ENCODE results near the gene ZGPAT. TPM values are rescaled to one million over a fixed set of nuclear protein-coding genes. Genes with fewer than 3 reads are reported as not detected.

Gene ZGPAT
- total RNA-seq, 1 experiment from 2014 or later: 27.6 TPM

DNA sequence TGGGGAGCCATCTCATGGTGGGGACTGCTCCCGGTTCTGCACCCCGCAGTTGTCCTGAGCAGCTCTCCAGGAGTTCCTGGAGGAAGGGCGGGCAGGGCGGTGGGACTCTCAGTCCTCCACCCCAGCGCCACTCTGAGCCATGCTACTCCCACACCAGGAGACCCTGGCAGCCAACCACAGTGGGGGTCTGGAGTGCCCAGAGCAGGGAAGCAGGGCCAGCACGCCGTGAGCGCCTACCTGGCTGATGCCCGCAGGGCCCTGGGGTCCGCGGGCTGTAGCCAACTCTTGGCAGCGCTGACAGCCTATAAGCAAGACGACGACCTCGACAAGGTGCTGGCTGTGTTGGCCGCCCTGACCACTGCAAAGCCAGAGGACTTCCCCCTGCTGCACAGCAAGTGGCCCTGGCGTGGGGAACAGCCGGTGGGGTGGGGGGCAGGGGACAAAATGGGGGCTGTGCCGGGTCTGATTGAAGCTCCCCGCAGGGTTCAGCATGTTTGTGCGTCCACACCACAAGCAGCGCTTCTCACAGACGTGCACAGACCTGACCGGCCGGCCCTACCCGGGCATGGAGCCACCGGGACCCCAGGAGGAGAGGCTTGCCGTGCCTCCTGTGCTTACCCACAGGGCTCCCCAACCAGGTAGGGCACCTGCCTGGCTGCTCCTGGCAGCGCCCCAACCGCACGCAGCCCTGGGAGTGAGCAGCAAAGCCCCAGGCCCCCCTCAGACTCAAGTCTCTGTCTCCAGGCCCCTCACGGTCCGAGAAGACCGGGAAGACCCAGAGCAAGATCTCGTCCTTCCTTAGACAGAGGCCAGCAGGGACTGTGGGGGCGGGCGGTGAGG lies 13.0 kb upstream of the ZGPAT start:
- no peak overlapping the region for H3K56ac ChIP-seq (ENCODE audit: insufficient read length, low read depth, low read length)
- no peak overlapping the region for H2AFZ ChIP-seq (ENCODE audit: low read length)
- H3K4ac ChIP-seq (ENCODE audit: low read depth, low read length): no peak overlapping the region
- H2BK15ac ChIP-seq (ENCODE audit: low read depth, low read length): no peak overlapping the region
- no peak overlapping the region for H3K14ac ChIP-seq (ENCODE audit: insufficient read depth, low read length)
- no peak overlapping the region for H2BK120ac ChIP-seq (ENCODE audit: low read depth, low read length, poor library complexity, severe bottlenecking)
- Mint-ChIP-seq H3K36me3 (ENCODE audit: insufficient read depth in 1 of 3, low read depth in 3 of 3) (peaks cover 14 to 20% (median 17%) of the 10 kb centered on the region in 3 experiments; a peak in 6 of 7 replicates), H3K4me1 (peaks cover 2 to 10% of the 10 kb centered on the region in 2 experiments), H3K27me3 (ENCODE audit: low read depth) (peaks cover 6% of the 10 kb centered on the region), H3K4me3 (no peak overlapping the region), H3K27ac (no peak overlapping the region), H3K9me3 (peaks cover 3 to 5% of the 10 kb centered on the region in 2 experiments; a peak in 3 of 5 replicates)
- no peak for DNase-seq
- H3K23me2 ChIP-seq (ENCODE audit: insufficient read length, low read depth, low read length, poor library complexity, severe bottlenecking): peaks cover 4% of the 10 kb centered on the region
- H3K27ac ChIP-seq (ENCODE audit: insufficient read length, low read depth, low read length): no peak overlapping the region
- no peaks in the 10 kb centered on the region for H3K79me1 ChIP-seq (ENCODE audit: insufficient read depth, low read depth, low read length, poor library complexity, severe bottlenecking)
- H4K8ac ChIP-seq (replicated peaks; ENCODE audit: insufficient read length, low read depth, low read length): no peak overlapping the region
- WGBS (ENCODE audit: extremely low coverage, insufficient read length, low lambda C conversion rate): no CpG with 5 or more reads among the region's 37 CpGs
- no peak overlapping the region for H3K9ac ChIP-seq (ENCODE audit: extremely low read depth, insufficient read length, low read length)
- no peak overlapping the region for H2BK20ac ChIP-seq (ENCODE audit: low read depth, low read length, poor library complexity, severe bottlenecking)
- no peaks in the 10 kb centered on the region for H3K79me2 ChIP-seq (ENCODE audit: insufficient read depth, low read length)
- no peak overlapping the region for H2AK5ac ChIP-seq (ENCODE audit: insufficient read length, low read length)
- no peak overlapping the region for H3K18ac ChIP-seq (ENCODE audit: insufficient read length, low read depth, low read length)
- H3K4me2 ChIP-seq (ENCODE audit: insufficient read depth, insufficient read length, low read length): no peak overlapping the region
- H3K9me3 ChIP-seq (ENCODE audit: control insufficient read depth, low read depth, low read length): no peaks in the 10 kb centered on the region
- no peak overlapping the region for H4K5ac ChIP-seq (ENCODE audit: insufficient read length, low read depth, low read length)
- no peak overlapping the region for H2BK5ac ChIP-seq (ENCODE audit: insufficient read length, low read length)
- no peak overlapping the region for H3K23ac ChIP-seq (ENCODE audit: insufficient read length, low read depth, low read length)
- no peak overlapping the region for H2BK12ac ChIP-seq (ENCODE audit: insufficient read length, low read depth, low read length)
- TF ChIP-seq, protein P1, sequence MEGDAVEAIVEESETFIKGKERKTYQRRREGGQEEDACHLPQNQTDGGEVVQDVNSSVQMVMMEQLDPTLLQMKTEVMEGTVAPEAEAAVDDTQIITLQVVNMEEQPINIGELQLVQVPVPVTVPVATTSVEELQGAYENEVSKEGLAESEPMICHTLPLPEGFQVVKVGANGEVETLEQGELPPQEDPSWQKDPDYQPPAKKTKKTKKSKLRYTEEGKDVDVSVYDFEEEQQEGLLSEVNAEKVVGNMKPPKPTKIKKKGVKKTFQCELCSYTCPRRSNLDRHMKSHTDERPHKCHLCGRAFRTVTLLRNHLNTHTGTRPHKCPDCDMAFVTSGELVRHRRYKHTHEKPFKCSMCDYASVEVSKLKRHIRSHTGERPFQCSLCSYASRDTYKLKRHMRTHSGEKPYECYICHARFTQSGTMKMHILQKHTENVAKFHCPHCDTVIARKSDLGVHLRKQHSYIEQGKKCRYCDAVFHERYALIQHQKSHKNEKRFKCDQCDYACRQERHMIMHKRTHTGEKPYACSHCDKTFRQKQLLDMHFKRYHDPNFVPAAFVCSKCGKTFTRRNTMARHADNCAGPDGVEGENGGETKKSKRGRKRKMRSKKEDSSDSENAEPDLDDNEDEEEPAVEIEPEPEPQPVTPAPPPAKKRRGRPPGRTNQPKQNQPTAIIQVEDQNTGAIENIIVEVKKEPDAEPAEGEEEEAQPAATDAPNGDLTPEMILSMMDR (conservative IDR thresholded peaks at IDR 0.05): no peak
- H3K27me3 ChIP-seq (ENCODE audit: insufficient read depth, low read length): no peaks in the 10 kb centered on the region
- no peak overlapping the region for H3T11ph ChIP-seq (ENCODE audit: low read length)
- no peaks in the 10 kb centered on the region for H3K4me1 ChIP-seq (ENCODE audit: insufficient read depth, low read length)
- H4K91ac ChIP-seq (ENCODE audit: insufficient read length, low read depth, low read length): no peak overlapping the region
- no peaks in the 10 kb centered on the region for H4K20me1 ChIP-seq (ENCODE audit: control insufficient read depth, insufficient read depth, insufficient read length)

Measured in H9 (cell line).